GM10266 (cell line): ENCODE data around the gene TBC1D7.

Experiments used
- DNase-seq: peaks from one replicate; pipeline ENCODE4 v3.0.0; 2012; ENCODE audit errors: extremely low spot score
- CTCF ChIP-seq: IDR thresholded peaks from 2 replicates; pipeline ENCODE4 v1.5.1; 2012; ENCODE audit warnings: mild to moderate bottlenecking, low read depth; ENCODE audit not compliant: control insufficient read depth, insufficient read depth; ENCODE audit errors: missing control alignments

The TBC1D7 gene

GRCh38 chr6:13315896-13316295 lies 12.4 kb downstream of the TBC1D7 start:
- no peak for DNase-seq
- no peak for TF ChIP-seq CTCF

GRCh38 chr6:13314806-13315205 lies 13.5 kb downstream of the TBC1D7 start:
- DNase-seq: no peak
- no peak for TF ChIP-seq CTCF

- TF ChIP-seq CTCF: no peak
- DNase-seq: no peak
Observed at GRCh38 chr6:13311155-13311554, 17.2 kb downstream of the TBC1D7 start.

GRCh38 chr6:13308332-13308731 lies 20.0 kb downstream of the TBC1D7 start:
- no peak for TF ChIP-seq CTCF
- DNase-seq: no peak

- DNase-seq: no peak
- TF ChIP-seq CTCF: no peak
Observed at GRCh38 chr6:13307508-13307995, 20.8 kb downstream of the TBC1D7 start.

GRCh38 chr6:13305791-13306190 lies 22.5 kb downstream of the TBC1D7 start:
- no peak for DNase-seq
- no peak for TF ChIP-seq CTCF

- no peak for TF ChIP-seq CTCF
- no peak for DNase-seq
Observed at GRCh38 chr6:13305288-13305687, 23.0 kb downstream of the TBC1D7 start.
